ENCODE results near the gene ADD3. TPM values are rescaled to one million over a fixed set of nuclear protein-coding genes. Genes with fewer than 3 reads are reported as not detected.

The ADD3 gene
- polyA plus RNA-seq, 3 donors = 94.8 to 126 (median 111) TPM

DNA sequence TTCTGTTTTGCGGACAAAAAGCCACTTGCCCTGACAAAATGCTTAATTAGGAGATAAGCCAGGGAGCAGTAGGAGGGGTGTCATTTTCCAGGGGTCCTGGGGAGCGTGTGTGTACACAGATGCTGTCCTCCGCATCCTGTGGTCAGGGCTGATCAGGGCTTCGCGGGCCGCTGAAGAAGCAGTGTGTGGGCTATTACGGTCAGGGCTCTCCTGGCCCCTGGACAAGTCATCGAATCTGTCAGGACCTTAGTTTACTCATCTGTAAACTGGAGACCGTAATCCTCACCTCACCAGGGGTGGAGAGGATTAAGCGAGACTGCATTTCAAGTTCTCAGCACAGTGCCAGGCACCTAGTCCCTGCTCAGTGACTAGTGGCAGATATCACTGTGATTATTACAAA is 173.7 kb downstream of the ADD3 start:
- Mint-ChIP-seq H3K27ac (no peak overlapping the region), H3K27me3 (ENCODE audit: low read depth in 3 of 3) (peaks cover 5 to 7% (median 5%) of the 10 kb centered on the region in 3 donors), H3K9me3 (peaks cover 0 to 2% (median 0%) of the 10 kb centered on the region in 7 donors), H3K36me3 (peaks cover 0 to 2% of the 10 kb centered on the region in 2 donors), H3K4me3 (no peak overlapping the region), H3K4me1 (peaks cover 6% of the 10 kb centered on the region)
- Histone ChIP-seq H3K79me2 (ENCODE audit: insufficient read depth, low read length) (no peaks in the 10 kb centered on the region), H3K4me2 (replicated peaks; ENCODE audit: extremely low read depth, low read length, poor library complexity, severe bottlenecking) (no peak overlapping the region), H3K27ac (ENCODE audit: low read depth in 1 of 2, low read length in 2 of 2) (no peak overlapping the region), H3K9ac (ENCODE audit: insufficient read depth, low read length, poor library complexity, severe bottlenecking) (no peak overlapping the region), H3K9me3 (replicated peaks in 1 of 2; ENCODE audit: control insufficient read depth in 1 of 2, insufficient read depth in 1 of 2, low read length in 2 of 2) (no peaks in the 10 kb centered on the region), H4K20me1 (ENCODE audit: insufficient read depth, low read length) (no peaks in the 10 kb centered on the region), H3K36me3 (replicated peaks in 1 of 2; ENCODE audit: control insufficient read depth in 1 of 2, insufficient read depth in 2 of 2, low read length in 2 of 2) (no peaks in the 10 kb centered on the region), H3K4me1 (ENCODE audit: control insufficient read depth in 1 of 2, insufficient read depth in 2 of 2, low read length in 2 of 2) (peaks cover 4% of the 10 kb centered on the region in 2 donors), H3K4me3 (replicated peaks in 1 of 3; ENCODE audit: low read depth in 2 of 3, low read length in 3 of 3) (no peak overlapping the region), H2AFZ (ENCODE audit: insufficient read depth, low read depth, low read length, poor library complexity, severe bottlenecking) (no peak overlapping the region), H3K27me3 (ENCODE audit: control insufficient read depth in 2 of 2, insufficient read depth in 2 of 2, low read length in 2 of 2) (peaks cover 0 to 3% of the 10 kb centered on the region in 2 donors)
- TF ChIP-seq, protein P1, sequence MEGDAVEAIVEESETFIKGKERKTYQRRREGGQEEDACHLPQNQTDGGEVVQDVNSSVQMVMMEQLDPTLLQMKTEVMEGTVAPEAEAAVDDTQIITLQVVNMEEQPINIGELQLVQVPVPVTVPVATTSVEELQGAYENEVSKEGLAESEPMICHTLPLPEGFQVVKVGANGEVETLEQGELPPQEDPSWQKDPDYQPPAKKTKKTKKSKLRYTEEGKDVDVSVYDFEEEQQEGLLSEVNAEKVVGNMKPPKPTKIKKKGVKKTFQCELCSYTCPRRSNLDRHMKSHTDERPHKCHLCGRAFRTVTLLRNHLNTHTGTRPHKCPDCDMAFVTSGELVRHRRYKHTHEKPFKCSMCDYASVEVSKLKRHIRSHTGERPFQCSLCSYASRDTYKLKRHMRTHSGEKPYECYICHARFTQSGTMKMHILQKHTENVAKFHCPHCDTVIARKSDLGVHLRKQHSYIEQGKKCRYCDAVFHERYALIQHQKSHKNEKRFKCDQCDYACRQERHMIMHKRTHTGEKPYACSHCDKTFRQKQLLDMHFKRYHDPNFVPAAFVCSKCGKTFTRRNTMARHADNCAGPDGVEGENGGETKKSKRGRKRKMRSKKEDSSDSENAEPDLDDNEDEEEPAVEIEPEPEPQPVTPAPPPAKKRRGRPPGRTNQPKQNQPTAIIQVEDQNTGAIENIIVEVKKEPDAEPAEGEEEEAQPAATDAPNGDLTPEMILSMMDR (IDR thresholded peaks at IDR 0.05) = no peak
- WGBS (ENCODE audit: insufficient coverage) = 93% methylated on average over 7 of the region's 10 CpGs
- intact Hi-C loops (cut with micrococcal nuclease) = no loop called here
- DNase-seq = no peak

- Mint-ChIP-seq H3K9me3 (peaks cover 0 to 2% (median 0%) of the 10 kb centered on the region in 7 donors), H3K27ac (no peak overlapping the region), H3K36me3 (peaks cover 0 to 2% of the 10 kb centered on the region in 2 donors), H3K4me1 (peaks cover 3% of the 10 kb centered on the region), H3K4me3 (no peak overlapping the region), H3K27me3 (ENCODE audit: low read depth in 3 of 3) (peaks cover 5 to 7% (median 5%) of the 10 kb centered on the region in 3 donors)
- no peak for DNase-seq
- Histone ChIP-seq H3K9ac (ENCODE audit: insufficient read depth, low read length, poor library complexity, severe bottlenecking) (no peak overlapping the region), H3K27ac (ENCODE audit: low read depth in 1 of 2, low read length in 2 of 2) (no peak overlapping the region), H3K4me2 (replicated peaks; ENCODE audit: extremely low read depth, low read length, poor library complexity, severe bottlenecking) (no peak overlapping the region), H2AFZ (ENCODE audit: insufficient read depth, low read depth, low read length, poor library complexity, severe bottlenecking) (no peak overlapping the region), H3K4me1 (ENCODE audit: control insufficient read depth in 1 of 2, insufficient read depth in 2 of 2, low read length in 2 of 2) (no peaks in the 10 kb centered on the region), H3K4me3 (replicated peaks in 1 of 3; ENCODE audit: low read depth in 2 of 3, low read length in 3 of 3) (no peak overlapping the region), H4K20me1 (ENCODE audit: insufficient read depth, low read length) (no peaks in the 10 kb centered on the region), H3K27me3 (ENCODE audit: control insufficient read depth in 2 of 2, insufficient read depth in 2 of 2, low read length in 2 of 2) (peaks cover 0 to 2% of the 10 kb centered on the region in 2 donors), H3K9me3 (replicated peaks in 1 of 2; ENCODE audit: control insufficient read depth in 1 of 2, insufficient read depth in 1 of 2, low read length in 2 of 2) (no peaks in the 10 kb centered on the region), H3K79me2 (ENCODE audit: insufficient read depth, low read length) (no peaks in the 10 kb centered on the region), H3K36me3 (replicated peaks in 1 of 2; ENCODE audit: control insufficient read depth in 1 of 2, insufficient read depth in 2 of 2, low read length in 2 of 2) (no peaks in the 10 kb centered on the region)
- TF ChIP-seq, protein P1 (IDR thresholded peaks at IDR 0.05) = no peak
- intact Hi-C loops (cut with micrococcal nuclease) = no loop called here
- WGBS (ENCODE audit: insufficient coverage) = no CpG with 5 or more reads among the region's 5 CpGs
These were observed 174.1 kb downstream of the ADD3 start for GRCh38 chr10:110181911-110182310.

Measured in CD14-positive monocyte (primary cell).